ENCODE data around the gene CSMD2.

The CSMD2 gene

GRCh38 chr1:33818071-33818470 is 347.0 kb downstream of the CSMD2 start:
- no peak for DNase-seq (ENCODE audit: low spot score)

GRCh38 chr1:33815061-33815460 is 350.0 kb downstream of the CSMD2 start:
- DNase-seq (ENCODE audit: low spot score) = no peak

- no peak for DNase-seq (ENCODE audit: low spot score)
Measured at GRCh38 chr1:33814166-33814565, 350.9 kb downstream of the CSMD2 start.

- no peak for DNase-seq (ENCODE audit: low spot score)
Measured at GRCh38 chr1:33810571-33810970, 354.5 kb downstream of the CSMD2 start.

- no peak for DNase-seq (ENCODE audit: low spot score)
Measured at GRCh38 chr1:33805988-33806387, 359.0 kb downstream of the CSMD2 start.

- no peak for DNase-seq (ENCODE audit: low spot score)
Measured at GRCh38 chr1:33802268-33802667, 362.8 kb downstream of the CSMD2 start.

GRCh38 chr1:33797849-33798248 is 367.2 kb downstream of the CSMD2 start:
- DNase-seq (ENCODE audit: low spot score) = no peak

- no peak for DNase-seq (ENCODE audit: low spot score)
Measured at GRCh38 chr1:33792651-33793050, 372.4 kb downstream of the CSMD2 start.

GRCh38 chr1:33792216-33792615 is 372.8 kb downstream of the CSMD2 start:
- DNase-seq (ENCODE audit: low spot score) = no peak

GRCh38 chr1:33791251-33791650 is 373.8 kb downstream of the CSMD2 start:
- DNase-seq (ENCODE audit: low spot score) = no peak

GRCh38 chr1:33790577-33790976 is 374.5 kb downstream of the CSMD2 start:
- DNase-seq (ENCODE audit: low spot score) = no peak

GRCh38 chr1:33784876-33785275 is 380.2 kb downstream of the CSMD2 start:
- no peak for DNase-seq (ENCODE audit: low spot score)

- DNase-seq (ENCODE audit: low spot score) = no peak
Measured at GRCh38 chr1:33782776-33783175, 382.3 kb downstream of the CSMD2 start.

- no peak for DNase-seq (ENCODE audit: low spot score)
Measured at GRCh38 chr1:33781652-33782051, 383.4 kb downstream of the CSMD2 start.

GRCh38 chr1:33777337-33777736 is 387.7 kb downstream of the CSMD2 start:
- DNase-seq (ENCODE audit: low spot score) = no peak

- no peak for DNase-seq (ENCODE audit: low spot score)
Measured at GRCh38 chr1:33768821-33769220, 396.2 kb downstream of the CSMD2 start.

- DNase-seq (ENCODE audit: low spot score) = no peak
Measured at GRCh38 chr1:33768106-33768505, 396.9 kb downstream of the CSMD2 start.

- no peak for DNase-seq (ENCODE audit: low spot score)
Measured at GRCh38 chr1:33764149-33764548, 400.9 kb downstream of the CSMD2 start.

- DNase-seq (ENCODE audit: low spot score) = no peak
Measured at GRCh38 chr1:33763406-33763805, 401.6 kb downstream of the CSMD2 start.

- no peak for DNase-seq (ENCODE audit: low spot score)
Measured at GRCh38 chr1:33762962-33763361, 402.1 kb downstream of the CSMD2 start.

- DNase-seq (ENCODE audit: low spot score) = no peak
Measured at GRCh38 chr1:33762109-33762830, 402.8 kb downstream of the CSMD2 start.

GRCh38 chr1:33758698-33759097 is 406.3 kb downstream of the CSMD2 start:
- no peak for DNase-seq (ENCODE audit: low spot score)

- no peak for DNase-seq (ENCODE audit: low spot score)
Measured at GRCh38 chr1:33753087-33753856, 411.8 kb downstream of the CSMD2 start.

- no peak for DNase-seq (ENCODE audit: low spot score)
Measured at GRCh38 chr1:33745942-33746341, 419.1 kb downstream of the CSMD2 start.

Data from CD4-positive, alpha-beta T cell treated with Interleukin-2 at 100 ng/mL for 4 hours (primary cell).